Tibial nerve (tissue), 4 donors: Measurements from ENCODE around the gene CELF6.

ENCODE experiments used
- EP300 ChIP-seq, 2 donors: sonication (generic); formaldehyde crosslinking; IDR thresholded peaks; one replicate each; pipeline ENCODE4 v1.6.1; 2017; ENCODE audit warnings: antibody characterized with exemption in 2 of 2, mild to moderate bottlenecking in 1 of 2
- POLR2A ChIP-seq, 2 donors: fragments of 450-650 bp; IDR thresholded peaks; one replicate each; pipeline ENCODE4 v1.6.1; 2017; ENCODE audit warnings: antibody characterized with exemption in 2 of 2, mild to moderate bottlenecking in 2 of 2, moderate library complexity in 2 of 2
- TF ChIP-seq, protein P1 (sequence below), 5 experiments: fragments of 200-600 bp in 3 of 5; fragments of 450-650 bp in 2 of 5; sonication (generic) in 3 of 5; IDR thresholded peaks; one replicate each; pipeline ENCODE4 v1.5.1; 2016 to 2019; ENCODE audit warnings: antibody characterized with exemption in 5 of 5, mild to moderate bottlenecking in 3 of 5, moderate library complexity in 2 of 5

DNA sequence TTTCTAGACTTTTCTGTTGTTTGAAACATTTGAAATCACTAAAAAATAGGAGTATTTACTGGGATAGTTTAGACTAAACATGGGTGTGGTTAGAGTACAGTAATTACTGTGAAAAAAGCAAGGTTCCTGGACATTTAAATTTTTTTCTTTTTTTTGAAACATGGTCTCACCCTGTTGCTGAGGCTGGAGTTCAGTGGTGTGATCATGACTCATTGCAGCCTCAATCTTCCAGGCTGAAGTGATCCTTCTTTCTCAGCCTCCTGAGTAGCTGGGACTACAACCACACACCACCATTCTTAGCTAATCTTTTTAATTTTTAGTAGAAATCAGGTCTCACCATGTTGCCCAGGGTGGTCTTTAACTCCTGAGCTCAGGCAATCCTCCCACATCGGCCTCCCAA lies 20.4 kb upstream of the CELF6 start:
- TF ChIP-seq, protein P1, sequence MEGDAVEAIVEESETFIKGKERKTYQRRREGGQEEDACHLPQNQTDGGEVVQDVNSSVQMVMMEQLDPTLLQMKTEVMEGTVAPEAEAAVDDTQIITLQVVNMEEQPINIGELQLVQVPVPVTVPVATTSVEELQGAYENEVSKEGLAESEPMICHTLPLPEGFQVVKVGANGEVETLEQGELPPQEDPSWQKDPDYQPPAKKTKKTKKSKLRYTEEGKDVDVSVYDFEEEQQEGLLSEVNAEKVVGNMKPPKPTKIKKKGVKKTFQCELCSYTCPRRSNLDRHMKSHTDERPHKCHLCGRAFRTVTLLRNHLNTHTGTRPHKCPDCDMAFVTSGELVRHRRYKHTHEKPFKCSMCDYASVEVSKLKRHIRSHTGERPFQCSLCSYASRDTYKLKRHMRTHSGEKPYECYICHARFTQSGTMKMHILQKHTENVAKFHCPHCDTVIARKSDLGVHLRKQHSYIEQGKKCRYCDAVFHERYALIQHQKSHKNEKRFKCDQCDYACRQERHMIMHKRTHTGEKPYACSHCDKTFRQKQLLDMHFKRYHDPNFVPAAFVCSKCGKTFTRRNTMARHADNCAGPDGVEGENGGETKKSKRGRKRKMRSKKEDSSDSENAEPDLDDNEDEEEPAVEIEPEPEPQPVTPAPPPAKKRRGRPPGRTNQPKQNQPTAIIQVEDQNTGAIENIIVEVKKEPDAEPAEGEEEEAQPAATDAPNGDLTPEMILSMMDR (IDR thresholded peaks at IDR 0.05) = no peak
- TF ChIP-seq POLR2A (IDR thresholded peaks at IDR 0.05) (no peak), EP300 (IDR thresholded peaks at IDR 0.05) (no peak)
